ENCODE results near the gene PLEKHH2. TPM values are rescaled to one million over a fixed set of nuclear protein-coding genes. Genes with fewer than 3 reads are reported as not detected.

The PLEKHH2 gene
- total RNA-seq, 1 donor from 2014 or later = 27.5 TPM

GRCh38 chr2:43731211-43731610 lies 94.2 kb downstream of the PLEKHH2 start:
- Histone ChIP-seq H3K4me3 (no peak overlapping the region), H3K4me1 (no peaks in the 10 kb centered on the region), H3K27ac (no peak overlapping the region), H3K36me3 (no peaks in the 10 kb centered on the region), H3K27me3 (no peaks in the 10 kb centered on the region), H3K9me3 (no peaks in the 10 kb centered on the region)
- TF ChIP-seq POLR2AphosphoS5 (IDR thresholded peaks at IDR 0.05; ENCODE audit: insufficient read depth in 1 of 2, low read depth in 1 of 2) = no peak
- TF ChIP-seq, protein P1, sequence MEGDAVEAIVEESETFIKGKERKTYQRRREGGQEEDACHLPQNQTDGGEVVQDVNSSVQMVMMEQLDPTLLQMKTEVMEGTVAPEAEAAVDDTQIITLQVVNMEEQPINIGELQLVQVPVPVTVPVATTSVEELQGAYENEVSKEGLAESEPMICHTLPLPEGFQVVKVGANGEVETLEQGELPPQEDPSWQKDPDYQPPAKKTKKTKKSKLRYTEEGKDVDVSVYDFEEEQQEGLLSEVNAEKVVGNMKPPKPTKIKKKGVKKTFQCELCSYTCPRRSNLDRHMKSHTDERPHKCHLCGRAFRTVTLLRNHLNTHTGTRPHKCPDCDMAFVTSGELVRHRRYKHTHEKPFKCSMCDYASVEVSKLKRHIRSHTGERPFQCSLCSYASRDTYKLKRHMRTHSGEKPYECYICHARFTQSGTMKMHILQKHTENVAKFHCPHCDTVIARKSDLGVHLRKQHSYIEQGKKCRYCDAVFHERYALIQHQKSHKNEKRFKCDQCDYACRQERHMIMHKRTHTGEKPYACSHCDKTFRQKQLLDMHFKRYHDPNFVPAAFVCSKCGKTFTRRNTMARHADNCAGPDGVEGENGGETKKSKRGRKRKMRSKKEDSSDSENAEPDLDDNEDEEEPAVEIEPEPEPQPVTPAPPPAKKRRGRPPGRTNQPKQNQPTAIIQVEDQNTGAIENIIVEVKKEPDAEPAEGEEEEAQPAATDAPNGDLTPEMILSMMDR (IDR thresholded peaks at IDR 0.05) = no peak
- TF ChIP-seq POLR2A (IDR thresholded peaks at IDR 0.05) = no peak
- DNase-seq (ENCODE audit: extremely low spot score in 2 of 2) = no peak
- intact Hi-C loops (cut with DNase I) = no loop called here

DNA sequence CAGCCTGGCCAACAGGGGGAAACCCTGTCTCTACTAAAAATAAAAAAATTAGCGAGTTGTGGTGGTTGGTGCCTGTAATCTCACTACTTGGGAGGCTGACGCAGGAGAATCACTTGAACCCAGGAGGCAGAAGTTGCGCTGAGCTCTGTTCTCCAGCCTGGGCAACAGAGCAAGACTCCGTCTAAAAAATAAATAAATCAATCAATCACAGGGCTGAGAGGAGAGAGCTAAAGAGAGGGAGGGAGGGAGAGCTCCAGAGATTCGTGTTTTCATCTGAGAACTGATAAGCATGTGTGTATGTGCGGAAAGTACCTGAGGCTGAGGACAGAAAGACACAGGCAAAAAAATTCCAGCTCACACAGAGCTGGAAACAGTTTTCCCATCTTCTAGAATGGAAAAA lies 99.6 kb downstream of the PLEKHH2 start:
- intact Hi-C loops (cut with DNase I) = no loop called here
- no peaks in the 10 kb centered on the region for H3K9me3 ChIP-seq
- no peaks in the 10 kb centered on the region for H3K27me3 ChIP-seq
- peaks cover 0 to 7% of the 10 kb centered on the region in 2 donors for H3K36me3 ChIP-seq
- H3K4me1 ChIP-seq = no peaks in the 10 kb centered on the region
- no peak overlapping the region for H3K4me3 ChIP-seq
- no peak for DNase-seq (ENCODE audit: extremely low spot score in 2 of 2)
- TF ChIP-seq POLR2A (IDR thresholded peaks at IDR 0.05) (no peak), POLR2AphosphoS5 (IDR thresholded peaks at IDR 0.05; ENCODE audit: insufficient read depth in 1 of 2, low read depth in 1 of 2) (no peak)
- TF ChIP-seq, protein P1 (IDR thresholded peaks at IDR 0.05) = no peak
- no peak overlapping the region for H3K27ac ChIP-seq

- Histone ChIP-seq H3K27ac (no peak overlapping the region), H3K9me3 (no peaks in the 10 kb centered on the region), H3K4me3 (no peak overlapping the region), H3K27me3 (no peaks in the 10 kb centered on the region), H3K4me1 (no peaks in the 10 kb centered on the region), H3K36me3 (peaks cover 0 to 7% of the 10 kb centered on the region in 2 donors)
- intact Hi-C loops (cut with DNase I) = no loop called here
- no peak for DNase-seq (ENCODE audit: extremely low spot score in 2 of 2)
- TF ChIP-seq, protein P1 (IDR thresholded peaks at IDR 0.05) = no peak
- TF ChIP-seq POLR2AphosphoS5 (IDR thresholded peaks at IDR 0.05; ENCODE audit: insufficient read depth in 1 of 2, low read depth in 1 of 2) (no peak), POLR2A (IDR thresholded peaks at IDR 0.05) (no peak)
Observed at GRCh38 chr2:43737097-43737854, 100.2 kb downstream of the PLEKHH2 start.

- H3K9me3 ChIP-seq = no peaks in the 10 kb centered on the region
- TF ChIP-seq POLR2AphosphoS5 (IDR thresholded peaks at IDR 0.05; ENCODE audit: insufficient read depth in 1 of 2, low read depth in 1 of 2) (no peak), POLR2A (IDR thresholded peaks at IDR 0.05) (no peak)
- TF ChIP-seq, protein P1 (IDR thresholded peaks at IDR 0.05) = no peak
- intact Hi-C loops (cut with DNase I) = no loop called here
- H3K27me3 ChIP-seq = no peaks in the 10 kb centered on the region
- no peak overlapping the region for H3K4me3 ChIP-seq
- no peaks in the 10 kb centered on the region for H3K4me1 ChIP-seq
- DNase-seq (ENCODE audit: extremely low spot score in 2 of 2) = no peak
- no peak overlapping the region for H3K27ac ChIP-seq
- H3K36me3 ChIP-seq = peaks cover 0 to 7% of the 10 kb centered on the region in 2 donors
Observed at GRCh38 chr2:43737855-43738254, 100.8 kb downstream of the PLEKHH2 start.

DNA sequence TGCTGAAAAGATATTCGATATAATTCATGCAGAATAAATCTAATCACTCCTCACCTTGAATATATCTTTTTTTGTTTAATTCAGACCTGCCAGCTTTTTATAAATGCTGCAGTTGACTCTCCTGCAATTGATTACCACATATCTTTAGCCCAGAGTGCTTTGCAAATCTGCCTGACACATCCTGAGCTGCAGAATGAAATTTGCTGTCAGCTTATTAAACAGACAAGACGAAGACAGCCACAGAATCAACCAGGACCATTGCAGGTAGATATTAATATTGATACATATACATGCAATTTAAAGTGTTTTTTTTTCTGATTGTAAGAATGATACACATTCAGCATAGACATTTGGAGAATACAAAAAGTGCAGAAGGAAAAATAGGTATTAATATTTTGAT lies 101.2 kb downstream of the PLEKHH2 start:
- intact Hi-C loops (cut with DNase I) = no loop called here

More for the DNA sequence above, 101.2 kb downstream of the PLEKHH2 start:
- no peaks in the 10 kb centered on the region for H3K9me3 ChIP-seq
- peaks cover 0 to 7% of the 10 kb centered on the region in 2 donors for H3K36me3 ChIP-seq
- H3K27me3 ChIP-seq = no peaks in the 10 kb centered on the region
- TF ChIP-seq POLR2AphosphoS5 (IDR thresholded peaks at IDR 0.05; ENCODE audit: insufficient read depth in 1 of 2, low read depth in 1 of 2) (no peak), POLR2A (IDR thresholded peaks at IDR 0.05) (no peak)
- TF ChIP-seq, protein P1 (IDR thresholded peaks at IDR 0.05) = no peak
- no peak for DNase-seq (ENCODE audit: extremely low spot score in 2 of 2)
- no peaks in the 10 kb centered on the region for H3K4me1 ChIP-seq
- no peak overlapping the region for H3K27ac ChIP-seq
- H3K4me3 ChIP-seq = no peak overlapping the region
